Psoas muscle (tissue), 8 donors: ENCODE measurements around the gene ADAMTSL1. TPM values are rescaled to one million over a fixed set of nuclear protein-coding genes. Genes with fewer than 3 reads are reported as not detected.

Source experiments
- ATAC-seq, 4 donors: fragments of 200-7000 bp; cut with Tn5 transposase; one replicate each; pipeline ENCODE4 v1.9.1; 2020; ENCODE audit warnings: moderate library complexity in 3 of 4, mild to moderate bottlenecking in 2 of 4
- DNase-seq, 2 donors: peaks; one replicate each; pipeline ENCODE4 v3.0.0-alpha.2; 2020
- H3K27ac ChIP-seq: fragments of 200-600 bp; one replicate; pipeline ENCODE4 v1.8.0; 2022
- H3K27me3 ChIP-seq, 3 donors: fragments of 200-600 bp in 1 of 3; one replicate each; pipeline versions ENCODE4 v1.6.1 to v1.8.0; 2013 to 2022; ENCODE audit warnings: low read length in 2 of 3, mild to moderate bottlenecking in 2 of 3, moderate library complexity in 1 of 3; ENCODE audit not compliant: insufficient read depth in 3 of 3
- H3K36me3 ChIP-seq, 2 donors: fragments of 200-600 bp in 1 of 2; one replicate each; pipeline versions ENCODE4 v1.6.1 to v1.8.0; 2013 to 2022; ENCODE audit warnings: low read depth in 1 of 2, mild to moderate bottlenecking in 1 of 2, moderate library complexity in 1 of 2; ENCODE audit not compliant: insufficient read depth in 1 of 2
- H3K4me1 ChIP-seq: fragments of 200-600 bp; one replicate; pipeline ENCODE4 v1.8.0; 2022
- H3K4me3 ChIP-seq: fragments of 200-600 bp; one replicate; pipeline ENCODE4 v1.8.0; 2022; ENCODE audit warnings: mild to moderate bottlenecking
- H3K9me3 ChIP-seq: fragments of 200-600 bp; one replicate; pipeline ENCODE4 v1.8.0; 2022
- CTCF ChIP-seq: fragments of 200-600 bp; IDR thresholded peaks from one replicate; pipeline ENCODE4 v1.8.0; 2022; ENCODE audit warnings: antibody characterized with exemption
- WGBS, 3 donors: extraction: QIAGEN DNeasy Blood & Tissue Kit; methylation state at CpG; one replicate each; pipeline versions ENCODE4 v1.1.6 to v1.1.7; 2013; 5-methylcytosine and 5-hydroxymethylcytosine counted together
- intact Hi-C, 2 donors: fragments of 100-400 bp; cut with DNase I; formaldehyde crosslinking; loops; one replicate each; pipeline versions ENCODE4 v1.11.0 to v1.14.2; 2022
- polyA plus RNA-seq, 3 donors: library from polyadenylated mRNA; stranded (reverse); fragments of 200-250 nt; gene quantifications; one replicate each; pipeline ENCODE4 v1.2.3, GENCODE V29; 2013
- total RNA-seq, 4 donors: library from RNA; stranded (reverse); fragmentation: NEBNext Ultra II Directional in 2 of 4; extraction: Animal tissue kit (Norgen Biotek cat#: 25700) in 2 of 4; gene quantifications; one replicate each; pipeline versions ENCODE4 v1.2.1 to v1.2.4, GENCODE V29; 2021 to 2023
- donor health status: healthy with polysubstance abuse.
- donor health status: DM: no; HTN: no; CAD: no; lungs with moderate emphysema.
- donor health status: Bipolar disorder and iron deficiency.
- donor health status: healthy.
- donor health status: DM: yes; HTN: yes; CAD: no.
- donor health status: DM: no; HTN: no; CAD: no.
- donor health status: DM: no; HTN: no; CAD: no.
- donor health status: DM: yes; HTN: yes; CAD: no.

ADAMTSL1 gene
- total and polyA plus RNA-seq, 7 donors = 0.08 to 0.57 (median 0.28) TPM

- Histone ChIP-seq H3K27me3 (no peaks in the 10 kb centered on the region), H3K9me3 (no peaks in the 10 kb centered on the region), H3K27ac (no peak overlapping the region), H3K4me3 (no peak overlapping the region), H3K4me1 (no peaks in the 10 kb centered on the region), H3K36me3 (no peaks in the 10 kb centered on the region)
- DNase-seq (no peak), ATAC-seq (no peak)
- intact Hi-C loops = no loop called here
- 78 to 83% (median 79%) methylated on average over 2 of the region's 2 CpGs for WGBS, 3 donors
- no peak for TF ChIP-seq CTCF
Measured at GRCh38 chr9:18761742-18762300, 287.9 kb downstream of the ADAMTSL1 start.

GRCh38 chr9:18766989-18767550, 293.1 kb downstream of the ADAMTSL1 start:
- 84 to 92% (median 84%) methylated on average over 3 of the region's 3 CpGs for WGBS, 3 donors
- ATAC-seq = no peak
- Histone ChIP-seq H3K27me3 (no peaks in the 10 kb centered on the region), H3K36me3 (no peaks in the 10 kb centered on the region), H3K4me3 (no peak overlapping the region), H3K4me1 (no peaks in the 10 kb centered on the region), H3K27ac (no peak overlapping the region), H3K9me3 (no peaks in the 10 kb centered on the region)
- TF ChIP-seq CTCF = no peak
- DNase-seq = no peak
- intact Hi-C loops = no loop called here

- no peaks in the 10 kb centered on the region for H3K9me3 ChIP-seq
- ATAC-seq (no peak), DNase-seq (no peak)
- no peak overlapping the region for H3K27ac ChIP-seq
- no peaks in the 10 kb centered on the region for H3K36me3 ChIP-seq
- no peak for TF ChIP-seq CTCF
- no peaks in the 10 kb centered on the region for H3K27me3 ChIP-seq
- no peak overlapping the region for H3K4me3 ChIP-seq
- no peaks in the 10 kb centered on the region for H3K4me1 ChIP-seq
- WGBS, 3 donors = 89 to 96% (median 90%) methylated on average over 6 of the region's 6 CpGs
- intact Hi-C loops = no loop called here
Measured at GRCh38 chr9:18768951-18769622, 295.1 kb downstream of the ADAMTSL1 start.

GRCh38 chr9:18770131-18770908, 296.4 kb downstream of the ADAMTSL1 start:
- 83 to 84% (median 84%) methylated on average over 10 of the region's 10 CpGs for WGBS, 3 donors
- DNase-seq (no peak), ATAC-seq (no peak)
- H3K4me3 ChIP-seq = no peak overlapping the region
- no peaks in the 10 kb centered on the region for H3K9me3 ChIP-seq
- H3K27ac ChIP-seq = no peak overlapping the region
- no peaks in the 10 kb centered on the region for H3K27me3 ChIP-seq
- no peak for TF ChIP-seq CTCF
- intact Hi-C loops = no loop called here
- H3K36me3 ChIP-seq = no peaks in the 10 kb centered on the region
- H3K4me1 ChIP-seq = no peaks in the 10 kb centered on the region
